T-helper 2 cell treated with Interferon-gamma antibody and Interleukin-4, amounts not matched to agents 5 μg/mL and 100 μg/mL, for 36 hours (primary cell): ENCODE data around the gene PPP1R3C.

Source experiments
- DNase-seq: peaks from one replicate; pipeline ENCODE4 v3.0.0; 2021; ENCODE audit warnings: low spot score
- H3K27ac Mint-ChIP-seq: one replicate; pipeline ENCODE4 v1.8.0; 2021; ENCODE audit warnings: mild to moderate bottlenecking, mixed read lengths
- H3K27me3 Mint-ChIP-seq: one replicate; pipeline ENCODE4 v1.8.0; 2021; ENCODE audit warnings: low read depth, mixed read lengths
- H3K36me3 Mint-ChIP-seq: one replicate; pipeline ENCODE4 v1.8.0; 2021; ENCODE audit warnings: low read depth, mixed read lengths
- H3K4me1 Mint-ChIP-seq: one replicate; pipeline ENCODE4 v1.8.0; 2021; ENCODE audit warnings: low read depth, mixed read lengths
- H3K4me3 Mint-ChIP-seq: one replicate; pipeline ENCODE4 v1.8.0; 2022; ENCODE audit warnings: mild to moderate bottlenecking, moderate library complexity, mixed read lengths
- H3K9me3 Mint-ChIP-seq: one replicate; pipeline ENCODE4 v1.8.0; 2021; ENCODE audit warnings: mixed read lengths

The PPP1R3C gene

DNA sequence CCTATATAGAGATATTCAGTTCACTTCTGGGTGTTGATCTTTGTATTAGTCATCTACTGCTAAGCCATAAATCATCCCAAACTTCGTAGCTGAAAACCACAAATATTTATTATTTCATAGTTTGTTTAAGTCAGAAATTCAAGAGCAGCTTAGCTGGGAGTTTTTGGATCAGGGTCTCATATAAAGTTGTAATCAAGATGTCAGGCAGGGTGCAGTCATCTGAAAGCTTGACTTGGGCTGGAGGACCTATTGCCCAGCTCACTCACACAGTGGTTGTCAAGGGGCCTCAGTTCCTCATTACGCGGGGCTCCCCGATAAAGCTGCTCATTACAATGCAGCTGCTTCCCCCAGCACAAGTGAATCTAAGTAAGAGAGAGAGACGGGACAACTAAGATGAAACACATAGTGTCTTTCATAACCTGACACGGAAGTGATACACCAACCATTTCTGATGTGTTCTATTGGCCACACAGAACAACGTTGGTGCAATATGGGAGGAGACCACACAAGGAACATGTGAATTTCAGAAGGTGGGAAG lies 15.7 kb downstream of the PPP1R3C start:
- Mint-ChIP-seq H3K4me3 (no peak overlapping the region), H3K27me3 (peaks cover 13% of the 10 kb centered on the region), H3K4me1 (no peaks in the 10 kb centered on the region), H3K36me3 (no peaks in the 10 kb centered on the region), H3K27ac (no peak overlapping the region), H3K9me3 (no peaks in the 10 kb centered on the region)
- no peak for DNase-seq

DNA sequence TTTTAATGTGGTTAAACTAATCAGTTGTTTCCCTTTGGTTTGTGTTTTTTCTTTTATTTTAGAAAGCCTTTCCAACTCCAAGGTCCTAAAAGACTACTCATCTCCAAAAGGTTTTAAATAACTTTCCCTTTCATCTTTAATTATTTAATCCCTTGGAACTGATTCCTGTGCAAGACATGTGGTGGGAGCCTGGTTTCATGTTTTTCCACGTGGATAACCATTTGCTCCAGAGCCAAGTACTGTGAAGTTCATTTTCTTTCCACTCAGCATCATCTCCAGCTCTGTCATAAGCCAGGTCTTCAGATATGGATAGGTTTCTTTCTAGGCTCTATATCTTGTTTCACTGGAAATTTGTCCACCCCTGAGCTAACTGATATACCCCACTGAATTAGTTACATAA lies 16.7 kb downstream of the PPP1R3C start:
- H3K27me3 Mint-ChIP-seq = peaks cover 12% of the 10 kb centered on the region
- no peaks in the 10 kb centered on the region for H3K4me1 Mint-ChIP-seq
- no peak overlapping the region for H3K4me3 Mint-ChIP-seq
- no peaks in the 10 kb centered on the region for H3K9me3 Mint-ChIP-seq
- H3K36me3 Mint-ChIP-seq = no peaks in the 10 kb centered on the region
- DNase-seq = no peak
- H3K27ac Mint-ChIP-seq = no peak overlapping the region

- H3K4me1 Mint-ChIP-seq = no peaks in the 10 kb centered on the region
- H3K27me3 Mint-ChIP-seq = peaks cover 5% of the 10 kb centered on the region
- no peaks in the 10 kb centered on the region for H3K36me3 Mint-ChIP-seq
- no peak overlapping the region for H3K27ac Mint-ChIP-seq
- no peak overlapping the region for H3K4me3 Mint-ChIP-seq
- H3K9me3 Mint-ChIP-seq = no peaks in the 10 kb centered on the region
- no peak for DNase-seq
These were observed 18.6 kb downstream of the PPP1R3C start for GRCh38 chr10:91614225-91614624.

DNA sequence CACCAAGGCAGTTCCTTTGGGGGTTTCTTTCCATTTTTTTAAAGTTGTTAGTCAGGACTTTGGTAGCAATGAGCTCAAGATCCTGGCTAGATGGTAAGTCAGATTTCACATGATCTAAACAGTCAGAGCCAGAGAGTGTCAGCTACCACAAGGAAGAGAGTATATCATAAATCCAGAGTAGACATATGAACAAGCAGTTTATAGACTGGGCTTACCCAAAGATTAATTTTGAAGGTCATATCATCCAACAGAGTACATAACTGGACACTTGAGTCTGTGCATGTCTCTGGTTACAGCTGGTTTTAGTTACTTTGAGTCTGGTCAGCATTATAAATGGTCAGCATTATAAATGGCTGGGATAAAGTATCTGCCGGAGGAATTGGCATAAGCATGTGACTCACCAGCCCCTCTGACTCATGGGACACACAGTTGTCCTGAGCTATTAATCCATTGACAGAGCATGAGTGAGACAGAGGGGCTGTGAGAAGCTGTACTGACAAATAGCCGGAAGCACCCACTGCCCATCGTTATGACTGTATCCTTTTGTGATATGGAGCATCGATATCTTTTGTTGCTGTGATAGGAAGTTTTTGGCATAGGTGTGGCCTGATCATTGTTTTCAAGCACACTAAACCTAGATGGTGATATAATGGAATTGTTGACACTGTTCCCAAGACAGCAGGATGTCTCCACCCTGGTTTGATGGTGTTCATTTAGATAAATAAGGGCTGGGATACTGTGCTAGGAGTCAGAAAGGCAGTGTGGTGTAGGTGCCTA lies 19.3 kb downstream of the PPP1R3C start:
- Mint-ChIP-seq H3K4me1 (no peaks in the 10 kb centered on the region), H3K4me3 (no peak overlapping the region), H3K27ac (no peak overlapping the region), H3K27me3 (peaks cover 5% of the 10 kb centered on the region), H3K9me3 (no peaks in the 10 kb centered on the region), H3K36me3 (no peaks in the 10 kb centered on the region)
- no peak for DNase-seq

- DNase-seq = no peak
- no peaks in the 10 kb centered on the region for H3K27me3 Mint-ChIP-seq
- no peak overlapping the region for H3K4me3 Mint-ChIP-seq
- no peaks in the 10 kb centered on the region for H3K4me1 Mint-ChIP-seq
- no peak overlapping the region for H3K27ac Mint-ChIP-seq
- H3K36me3 Mint-ChIP-seq = no peaks in the 10 kb centered on the region
- H3K9me3 Mint-ChIP-seq = peaks cover 6% of the 10 kb centered on the region
These were observed 22.0 kb downstream of the PPP1R3C start for GRCh38 chr10:91610919-91611318.

DNA sequence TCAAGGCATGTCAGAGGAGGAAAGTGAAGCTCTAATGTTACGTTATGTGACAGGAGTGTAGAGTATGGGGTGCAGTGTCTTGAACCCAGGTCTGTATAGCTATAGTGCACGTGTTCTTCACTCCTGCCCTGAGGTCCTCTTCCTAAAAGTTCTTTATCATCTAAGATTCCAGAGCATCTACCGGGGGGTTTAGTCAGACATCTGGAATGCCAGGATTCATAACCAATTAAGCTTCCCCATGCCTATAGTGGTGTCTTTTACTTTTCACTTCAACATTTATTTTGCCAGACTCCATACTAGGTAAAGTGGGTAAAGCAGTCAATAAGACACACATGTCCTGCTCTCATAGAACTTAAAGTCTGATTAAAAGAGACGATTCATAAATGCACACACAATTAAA lies 22.4 kb downstream of the PPP1R3C start:
- no peak overlapping the region for H3K27ac Mint-ChIP-seq
- H3K27me3 Mint-ChIP-seq = no peaks in the 10 kb centered on the region
- no peak for DNase-seq
- H3K36me3 Mint-ChIP-seq = no peaks in the 10 kb centered on the region
- H3K4me3 Mint-ChIP-seq = no peak overlapping the region
- H3K9me3 Mint-ChIP-seq = peaks cover 11% of the 10 kb centered on the region
- no peaks in the 10 kb centered on the region for H3K4me1 Mint-ChIP-seq

DNA sequence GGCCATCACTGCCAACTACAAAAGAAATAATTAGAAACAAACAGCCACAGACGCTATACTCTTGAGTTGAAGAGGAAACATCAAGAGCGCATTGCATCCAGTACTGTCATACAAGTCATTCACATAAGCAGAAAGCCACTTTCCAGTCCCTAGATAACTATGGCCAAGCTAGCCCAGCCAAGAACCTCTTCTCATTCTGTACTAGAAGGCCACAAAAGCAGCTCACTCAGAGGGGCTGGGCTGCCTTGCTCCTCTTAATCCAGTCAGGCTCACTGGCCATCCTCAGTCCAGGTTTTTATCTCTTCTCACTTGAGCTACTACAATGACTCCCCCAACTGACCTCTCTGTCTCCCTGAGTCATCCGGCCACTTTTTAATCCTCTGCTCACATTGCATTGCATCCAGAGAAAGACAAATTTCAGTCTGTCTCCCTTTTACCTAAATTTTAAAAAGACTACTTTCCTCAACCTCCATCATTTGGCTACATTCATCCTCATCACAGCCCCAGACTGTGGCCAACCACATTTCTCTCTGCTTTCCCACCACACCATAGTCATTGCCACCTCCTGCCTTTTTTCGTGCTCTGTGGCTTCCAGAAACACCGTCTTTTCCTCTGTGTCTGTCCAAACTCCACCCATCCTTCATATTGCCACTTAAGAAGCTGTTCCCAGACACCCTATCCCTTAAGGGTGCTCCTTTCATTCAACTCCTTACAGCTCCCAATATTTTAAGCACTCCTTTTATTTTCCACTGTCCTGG lies 25.0 kb downstream of the PPP1R3C start:
- no peaks in the 10 kb centered on the region for H3K36me3 Mint-ChIP-seq
- no peak for DNase-seq
- H3K27ac Mint-ChIP-seq = no peak overlapping the region
- peaks cover 12% of the 10 kb centered on the region for H3K9me3 Mint-ChIP-seq
- H3K4me3 Mint-ChIP-seq = no peak overlapping the region
- no peaks in the 10 kb centered on the region for H3K4me1 Mint-ChIP-seq
- no peaks in the 10 kb centered on the region for H3K27me3 Mint-ChIP-seq

DNA sequence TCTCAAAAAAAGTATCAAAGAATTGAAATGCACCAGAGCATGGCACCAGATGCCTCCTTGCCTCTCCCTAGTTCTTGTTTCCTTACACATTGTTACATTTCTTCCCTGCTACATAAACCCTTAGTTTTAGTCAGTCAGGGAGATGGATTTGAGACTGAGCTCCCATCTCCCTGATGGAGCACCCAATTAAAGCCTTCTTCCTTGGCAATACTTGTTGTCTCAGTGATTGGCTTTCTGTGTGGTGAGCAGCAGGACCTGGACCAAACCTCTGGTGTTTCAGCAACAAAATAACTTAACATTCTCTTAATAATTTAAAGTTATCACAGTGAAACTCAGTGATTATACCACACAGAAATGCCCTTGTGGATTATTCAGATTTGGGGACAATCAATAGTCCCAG lies 26.9 kb downstream of the PPP1R3C start:
- H3K27ac Mint-ChIP-seq = no peak overlapping the region
- no peak overlapping the region for H3K4me3 Mint-ChIP-seq
- H3K9me3 Mint-ChIP-seq = peaks cover 12% of the 10 kb centered on the region
- H3K27me3 Mint-ChIP-seq = no peaks in the 10 kb centered on the region
- H3K36me3 Mint-ChIP-seq = no peaks in the 10 kb centered on the region
- no peaks in the 10 kb centered on the region for H3K4me1 Mint-ChIP-seq
- DNase-seq = no peak

DNA sequence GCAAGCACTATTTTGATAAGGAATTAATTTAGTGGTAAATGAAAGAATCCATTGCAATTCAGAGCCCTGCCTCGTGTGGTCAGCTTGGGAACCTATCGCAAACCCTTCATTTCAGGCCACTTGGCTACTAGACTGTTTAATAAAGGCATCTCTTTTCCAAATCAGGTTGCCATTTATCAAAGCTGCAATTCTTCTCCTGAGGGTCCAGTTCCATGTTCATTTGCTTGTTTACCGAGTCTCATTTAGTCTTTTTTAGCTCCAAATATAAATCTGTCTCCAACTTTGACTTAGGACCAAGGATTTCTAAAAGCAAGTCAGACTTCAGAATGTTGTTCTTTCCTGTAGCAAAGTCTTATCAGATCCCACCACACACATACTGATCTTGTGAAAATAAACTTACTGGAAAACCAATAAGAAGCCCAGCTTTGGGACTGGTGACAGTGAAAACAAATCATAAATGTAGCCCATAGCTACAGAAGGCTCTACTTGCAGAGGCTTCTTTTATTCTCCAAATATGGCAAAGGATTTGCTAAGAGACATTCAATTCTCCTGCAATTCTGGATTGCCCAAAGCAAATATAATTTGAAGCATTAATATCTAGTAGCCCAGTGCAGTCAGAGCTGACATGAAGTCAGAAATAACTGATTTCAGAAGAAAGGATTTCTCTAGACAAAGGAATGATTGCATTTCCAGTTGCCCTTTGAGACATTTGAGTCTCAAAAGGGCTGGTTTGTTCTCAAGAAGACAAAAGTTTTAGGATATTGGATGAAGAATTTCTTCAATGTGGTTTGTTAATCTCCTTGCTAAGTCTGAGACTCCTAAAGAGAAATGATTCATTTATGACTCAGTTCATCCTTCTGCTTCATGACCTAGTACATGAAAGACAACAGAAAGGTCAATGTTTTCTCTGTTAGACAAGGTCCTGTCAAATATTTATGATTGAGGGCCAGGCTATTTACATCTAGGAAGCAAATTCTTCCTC lies 28.0 kb downstream of the PPP1R3C start:
- Mint-ChIP-seq H3K4me1 (no peaks in the 10 kb centered on the region), H3K9me3 (peaks cover 12% of the 10 kb centered on the region), H3K36me3 (no peaks in the 10 kb centered on the region), H3K27ac (no peak overlapping the region), H3K27me3 (no peaks in the 10 kb centered on the region), H3K4me3 (no peak overlapping the region)
- no peak for DNase-seq

- no peak overlapping the region for H3K27ac Mint-ChIP-seq
- peaks cover 12% of the 10 kb centered on the region for H3K9me3 Mint-ChIP-seq
- H3K4me1 Mint-ChIP-seq = no peaks in the 10 kb centered on the region
- no peaks in the 10 kb centered on the region for H3K27me3 Mint-ChIP-seq
- no peak for DNase-seq
- no peaks in the 10 kb centered on the region for H3K36me3 Mint-ChIP-seq
- H3K4me3 Mint-ChIP-seq = no peak overlapping the region
These were observed 28.9 kb downstream of the PPP1R3C start for GRCh38 chr10:91603931-91604331.

- Mint-ChIP-seq H3K27ac (no peak overlapping the region), H3K36me3 (no peaks in the 10 kb centered on the region), H3K4me3 (no peak overlapping the region), H3K4me1 (no peaks in the 10 kb centered on the region), H3K9me3 (peaks cover 12% of the 10 kb centered on the region), H3K27me3 (no peaks in the 10 kb centered on the region)
- DNase-seq = no peak
These were observed 29.9 kb downstream of the PPP1R3C start for GRCh38 chr10:91602868-91603568.

DNA sequence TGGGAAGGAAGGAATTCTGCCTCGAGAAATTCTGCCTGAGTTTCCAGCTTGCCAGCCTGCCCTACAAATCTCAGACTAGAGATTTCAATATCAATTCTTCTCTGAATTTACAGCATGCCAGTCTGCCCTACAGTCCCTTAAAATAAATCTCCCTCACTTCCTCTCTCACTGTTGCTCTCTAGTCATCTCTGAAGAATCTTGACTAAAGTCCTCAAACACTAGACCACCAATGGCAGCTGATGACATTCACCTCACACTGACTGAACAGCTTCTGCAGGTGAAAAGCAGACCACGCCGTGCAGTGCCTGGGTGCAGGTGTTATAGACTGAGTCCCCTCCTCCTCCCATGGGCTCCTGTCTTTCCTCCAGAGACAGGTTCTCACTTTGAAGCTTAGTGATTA lies 30.4 kb downstream of the PPP1R3C start:
- no peaks in the 10 kb centered on the region for H3K36me3 Mint-ChIP-seq
- no peak overlapping the region for H3K27ac Mint-ChIP-seq
- H3K4me1 Mint-ChIP-seq = no peaks in the 10 kb centered on the region
- H3K9me3 Mint-ChIP-seq = peaks cover 12% of the 10 kb centered on the region
- H3K27me3 Mint-ChIP-seq = no peaks in the 10 kb centered on the region
- no peak overlapping the region for H3K4me3 Mint-ChIP-seq
- no peak for DNase-seq

GRCh38 chr10:91601212-91601611 lies 31.7 kb downstream of the PPP1R3C start:
- H3K4me1 Mint-ChIP-seq = no peaks in the 10 kb centered on the region
- no peaks in the 10 kb centered on the region for H3K36me3 Mint-ChIP-seq
- no peaks in the 10 kb centered on the region for H3K27me3 Mint-ChIP-seq
- H3K27ac Mint-ChIP-seq = no peak overlapping the region
- H3K9me3 Mint-ChIP-seq = peaks cover 9% of the 10 kb centered on the region
- no peak for DNase-seq
- H3K4me3 Mint-ChIP-seq = no peak overlapping the region
